Astrocyte (in vitro differentiated cells and primary cell): Measurements from ENCODE around the gene TSR3. TPM values are rescaled to one million over a fixed set of nuclear protein-coding genes. Genes with fewer than 3 reads are reported as not detected.

Experiments used
- DNase-seq: peaks from one replicate; pipeline ENCODE4 v3.0.0-alpha.2; 2010; ENCODE audit warnings: low read depth
- FAIRE-seq: peaks from 2 replicates; lab custom pipeline; 2011; peaks lifted over from hg19 to GRCh38; lab: Jason Lieb, UNC
- H2AFZ ChIP-seq: 2 replicates; pipeline ENCODE4 v1.6.0; 2012; ENCODE audit warnings: low read depth, low read length, inconsistent platforms
- H3K27ac ChIP-seq: 2 replicates; pipeline ENCODE4 v1.5.1; 2011; ENCODE audit warnings: low read depth, low read length, inconsistent platforms
- H3K27me3 ChIP-seq: 2 replicates; pipeline ENCODE4 v1.6.0; 2011; ENCODE audit warnings: low read length, inconsistent platforms; ENCODE audit not compliant: insufficient read depth
- H3K36me3 ChIP-seq: 2 replicates; pipeline ENCODE4 v1.5.1; 2011; ENCODE audit warnings: low read length, inconsistent platforms; ENCODE audit not compliant: insufficient read depth
- H3K4me1 ChIP-seq: 2 replicates; pipeline ENCODE4 v1.5.1; 2011; ENCODE audit warnings: low read length, inconsistent platforms; ENCODE audit not compliant: insufficient read depth
- H3K4me2 ChIP-seq: 2 replicates; pipeline ENCODE4 v1.6.0; 2012; ENCODE audit warnings: low read length, inconsistent platforms
- H3K4me3 ChIP-seq: 2 replicates; pipeline ENCODE4 v1.5.1; 2011; ENCODE audit warnings: low read depth, mild to moderate bottlenecking, low read length, inconsistent platforms; ENCODE audit not compliant: insufficient read depth
- H3K79me2 ChIP-seq: 2 replicates; pipeline ENCODE4 v1.6.0; 2012; ENCODE audit warnings: mild to moderate bottlenecking, low read length, inconsistent platforms; ENCODE audit not compliant: insufficient read depth
- H3K9ac ChIP-seq: 2 replicates; pipeline ENCODE4 v1.6.0; 2012; ENCODE audit warnings: mild to moderate bottlenecking, low read length, inconsistent platforms
- H3K9me3 ChIP-seq: 2 replicates; pipeline ENCODE4 v1.5.1; 2012; ENCODE audit warnings: low read depth, mild to moderate bottlenecking, low read length, inconsistent platforms; ENCODE audit not compliant: insufficient read depth
- H4K20me1 ChIP-seq: 2 replicates; pipeline ENCODE4 v1.6.0; 2012; ENCODE audit warnings: low read length, inconsistent platforms; ENCODE audit not compliant: insufficient read depth
- H3K27ac Mint-ChIP-seq: one replicate; pipeline ENCODE4 v1.8.0; 2021; ENCODE audit warnings: mild to moderate bottlenecking, mixed read lengths; ENCODE audit not compliant: unreplicated experiment
- H3K27me3 Mint-ChIP-seq: one replicate; pipeline ENCODE4 v1.8.0; 2021; ENCODE audit warnings: low read depth, mixed read lengths; ENCODE audit not compliant: unreplicated experiment
- H3K36me3 Mint-ChIP-seq: one replicate; pipeline ENCODE4 v1.8.0; 2021; ENCODE audit warnings: low read depth, mixed read lengths; ENCODE audit not compliant: unreplicated experiment
- H3K4me1 Mint-ChIP-seq: one replicate; pipeline ENCODE4 v1.8.0; 2021; ENCODE audit warnings: low read depth, mixed read lengths; ENCODE audit not compliant: unreplicated experiment
- H3K4me3 Mint-ChIP-seq: one replicate; pipeline ENCODE4 v1.8.0; 2021; ENCODE audit warnings: mild to moderate bottlenecking, moderate library complexity, mixed read lengths; ENCODE audit not compliant: unreplicated experiment
- H3K9me3 Mint-ChIP-seq: one replicate; pipeline ENCODE4 v1.8.0; 2021; ENCODE audit warnings: mild to moderate bottlenecking, mixed read lengths; ENCODE audit not compliant: unreplicated experiment
- EZH2 ChIP-seq: IDR thresholded peaks from 2 replicates; pipeline ENCODE4 v1.6.1; 2012; ENCODE audit warnings: mild to moderate bottlenecking, low read length, inconsistent platforms; ENCODE audit not compliant: insufficient read depth
- total RNA-seq: library from RNA; stranded (reverse); gene quantifications from 2 replicates; pipeline ENCODE4 v1.2.1, GENCODE V29; 2021
- TF ChIP-seq, protein P1 (sequence below): IDR thresholded peaks from 2 replicates; pipeline ENCODE4 v1.5.1; 2011; ENCODE audit warnings: low read depth, mild to moderate bottlenecking, inconsistent platforms, low read length, moderate library complexity; ENCODE audit not compliant: insufficient read depth

Gene TSR3
- total RNA-seq, 1 donor from 2014 or later, result 63.3 TPM

DNA sequence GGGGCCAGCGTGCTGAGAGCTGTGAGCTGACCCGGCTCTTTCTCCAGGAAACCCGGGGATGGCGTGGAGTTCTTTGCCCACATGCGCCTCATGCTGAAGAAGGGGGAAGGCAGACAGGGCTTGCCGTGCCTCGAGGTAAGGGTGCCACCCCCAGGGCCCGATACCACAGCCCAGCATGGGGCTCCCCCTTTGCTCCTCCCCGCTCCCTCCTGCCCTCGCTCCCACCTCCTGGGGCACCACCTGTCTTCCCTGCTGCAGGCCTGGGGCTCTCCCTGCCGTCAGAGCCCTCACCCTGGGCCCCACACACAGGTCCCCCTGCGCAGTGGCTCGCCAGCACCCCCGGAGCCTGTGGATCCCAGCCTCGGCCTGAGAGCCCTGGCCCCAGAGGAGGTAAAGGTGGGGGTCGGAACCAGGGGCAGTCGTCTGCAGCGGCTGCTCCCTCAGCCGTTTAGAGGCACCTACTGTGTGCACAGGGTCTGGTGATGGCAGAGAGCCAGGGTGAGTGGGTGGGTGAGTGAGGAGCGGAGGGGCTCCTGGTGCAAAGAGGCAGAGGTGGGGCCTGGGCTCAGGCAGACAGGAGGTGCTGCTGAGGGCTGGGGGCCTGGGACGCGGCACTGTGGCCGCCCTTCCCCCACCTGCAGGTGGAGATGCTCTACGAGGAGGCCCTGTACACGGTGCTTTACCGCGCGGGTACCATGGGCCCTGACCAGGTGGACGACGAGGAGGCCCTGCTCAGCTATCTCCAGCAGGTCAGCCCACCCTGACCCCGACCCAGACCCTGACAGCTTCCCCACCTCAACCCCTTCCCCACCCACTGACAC, 12.6 kb downstream of the TSR3 start:
- H3K27me3 ChIP-seq, result peaks cover 25% of the 10 kb centered on the region

DNA sequence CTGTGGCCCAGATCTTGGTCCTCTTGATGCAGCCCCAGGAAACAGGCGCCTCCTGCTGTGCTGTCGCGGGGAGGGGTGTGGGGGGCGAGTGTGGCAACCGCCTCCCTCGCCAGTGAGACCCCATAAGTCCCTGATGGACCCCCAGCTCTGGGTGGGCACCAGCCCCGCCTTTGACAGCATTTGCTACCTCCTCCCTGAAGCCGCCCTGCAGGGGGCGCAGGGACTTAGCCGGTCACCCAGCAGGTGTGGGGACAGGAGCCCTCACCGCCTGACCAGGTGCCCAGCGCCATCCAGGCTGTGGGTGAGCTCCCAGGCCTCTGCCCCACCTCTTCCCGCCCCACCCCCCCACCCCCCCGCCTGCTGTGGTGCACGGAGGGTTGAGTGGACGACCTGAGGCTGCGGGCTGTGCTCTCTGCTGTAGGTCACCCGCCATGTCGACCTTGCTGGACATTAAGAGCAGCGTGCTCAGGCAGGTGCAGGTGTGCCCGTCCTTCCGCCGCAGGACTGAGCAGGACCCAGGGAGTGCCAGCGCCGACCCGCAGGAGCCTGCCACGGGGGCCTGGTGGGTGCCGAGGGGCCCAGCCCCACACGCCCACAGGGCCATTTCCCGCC, 13.5 kb downstream of the TSR3 start:
- Mint-ChIP-seq H3K4me3 (no peak overlapping the region), H3K36me3 (no peaks in the 10 kb centered on the region), H3K27ac (no peak overlapping the region), H3K9me3 (no peaks in the 10 kb centered on the region), H3K4me1 (peaks cover 3% of the 10 kb centered on the region), H3K27me3 (peaks cover 31% of the 10 kb centered on the region)
- no peaks in the 10 kb centered on the region for H3K9me3 ChIP-seq
- no peak overlapping the region for H3K9ac ChIP-seq
- H4K20me1 ChIP-seq, result no peaks in the 10 kb centered on the region
- no peak overlapping the region for H3K27ac ChIP-seq
- DNase-seq (no peak), FAIRE-seq (no peak)
- H3K79me2 ChIP-seq, result no peaks in the 10 kb centered on the region
- no peak overlapping the region for H3K4me3 ChIP-seq
- H3K4me1 ChIP-seq, result no peaks in the 10 kb centered on the region
- H3K36me3 ChIP-seq, result no peaks in the 10 kb centered on the region
- H3K4me2 ChIP-seq, result no peak overlapping the region
- no peak overlapping the region for H2AFZ ChIP-seq
- no peak for TF ChIP-seq EZH2
- TF ChIP-seq, protein P1, sequence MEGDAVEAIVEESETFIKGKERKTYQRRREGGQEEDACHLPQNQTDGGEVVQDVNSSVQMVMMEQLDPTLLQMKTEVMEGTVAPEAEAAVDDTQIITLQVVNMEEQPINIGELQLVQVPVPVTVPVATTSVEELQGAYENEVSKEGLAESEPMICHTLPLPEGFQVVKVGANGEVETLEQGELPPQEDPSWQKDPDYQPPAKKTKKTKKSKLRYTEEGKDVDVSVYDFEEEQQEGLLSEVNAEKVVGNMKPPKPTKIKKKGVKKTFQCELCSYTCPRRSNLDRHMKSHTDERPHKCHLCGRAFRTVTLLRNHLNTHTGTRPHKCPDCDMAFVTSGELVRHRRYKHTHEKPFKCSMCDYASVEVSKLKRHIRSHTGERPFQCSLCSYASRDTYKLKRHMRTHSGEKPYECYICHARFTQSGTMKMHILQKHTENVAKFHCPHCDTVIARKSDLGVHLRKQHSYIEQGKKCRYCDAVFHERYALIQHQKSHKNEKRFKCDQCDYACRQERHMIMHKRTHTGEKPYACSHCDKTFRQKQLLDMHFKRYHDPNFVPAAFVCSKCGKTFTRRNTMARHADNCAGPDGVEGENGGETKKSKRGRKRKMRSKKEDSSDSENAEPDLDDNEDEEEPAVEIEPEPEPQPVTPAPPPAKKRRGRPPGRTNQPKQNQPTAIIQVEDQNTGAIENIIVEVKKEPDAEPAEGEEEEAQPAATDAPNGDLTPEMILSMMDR, result no peak
- H3K27me3 ChIP-seq, result peaks cover 30% of the 10 kb centered on the region

More for the DNA sequence above, 12.6 kb downstream of the TSR3 start:
- no peaks in the 10 kb centered on the region for H3K4me1 ChIP-seq
- H3K36me3 ChIP-seq, result no peaks in the 10 kb centered on the region
- H3K4me2 ChIP-seq, result no peak overlapping the region
- no peaks in the 10 kb centered on the region for H3K79me2 ChIP-seq
- Mint-ChIP-seq H3K9me3 (no peaks in the 10 kb centered on the region), H3K4me3 (no peak overlapping the region), H3K27me3 (peaks cover 34% of the 10 kb centered on the region), H3K36me3 (no peaks in the 10 kb centered on the region), H3K27ac (no peak overlapping the region), H3K4me1 (peaks cover 5% of the 10 kb centered on the region)
- FAIRE-seq (no peak), DNase-seq (no peak)
- H3K9ac ChIP-seq, result no peak overlapping the region
- H2AFZ ChIP-seq, result no peak overlapping the region
- H3K9me3 ChIP-seq, result no peaks in the 10 kb centered on the region
- H4K20me1 ChIP-seq, result no peaks in the 10 kb centered on the region
- H3K4me3 ChIP-seq, result no peak overlapping the region
- no peak for TF ChIP-seq EZH2
- TF ChIP-seq, protein P1, result no peak
- H3K27ac ChIP-seq, result no peak overlapping the region

DNA sequence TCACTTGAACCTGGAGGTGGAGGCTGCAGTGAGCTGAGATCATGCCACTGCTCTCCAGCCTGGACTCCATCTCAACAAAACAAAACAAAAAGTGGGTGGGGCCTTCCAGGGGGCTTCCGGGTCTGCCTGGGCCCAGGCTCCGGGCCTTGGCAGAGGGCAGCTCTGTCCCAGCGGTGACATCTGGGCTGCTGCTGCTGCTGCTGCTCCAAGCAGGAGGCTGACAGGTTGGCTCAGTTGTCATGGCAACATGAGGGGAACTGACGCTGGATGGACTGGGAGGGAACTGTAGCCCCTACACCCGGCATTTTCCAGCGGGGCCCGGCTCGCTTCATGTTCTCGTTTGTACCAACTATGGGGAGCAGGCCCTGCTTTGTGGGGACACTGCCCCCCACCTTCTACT, 14.2 kb downstream of the TSR3 start:
- no peak overlapping the region for H3K4me3 Mint-ChIP-seq

More for the DNA sequence above, 14.2 kb downstream of the TSR3 start:
- H3K4me1 Mint-ChIP-seq, result no peaks in the 10 kb centered on the region
- Histone ChIP-seq H2AFZ (no peak overlapping the region), H3K79me2 (no peaks in the 10 kb centered on the region), H3K9ac (no peak overlapping the region), H3K27me3 (peaks cover 34% of the 10 kb centered on the region), H3K27ac (no peak overlapping the region), H3K4me1 (peaks cover 3% of the 10 kb centered on the region), H3K36me3 (no peaks in the 10 kb centered on the region), H3K4me3 (no peak overlapping the region), H3K4me2 (no peak overlapping the region), H4K20me1 (peaks cover 7% of the 10 kb centered on the region), H3K9me3 (no peaks in the 10 kb centered on the region)
- H3K36me3 Mint-ChIP-seq, result no peaks in the 10 kb centered on the region
- TF ChIP-seq, protein P1, result no peak
- no peak for TF ChIP-seq EZH2
- H3K9me3 Mint-ChIP-seq, result no peaks in the 10 kb centered on the region
- no peak overlapping the region for H3K27ac Mint-ChIP-seq
- peaks cover 31% of the 10 kb centered on the region for H3K27me3 Mint-ChIP-seq
- FAIRE-seq (no peak), DNase-seq (no peak)
